Fibroblast of the conjunctiva (primary cell): Measurements from ENCODE around the gene CLEC16A.

Source experiments
- DNase-seq: peaks from one replicate; pipeline ENCODE4 v3.0.0-alpha.2; 2010; ENCODE audit warnings: low read depth

CLEC16A gene

DNA sequence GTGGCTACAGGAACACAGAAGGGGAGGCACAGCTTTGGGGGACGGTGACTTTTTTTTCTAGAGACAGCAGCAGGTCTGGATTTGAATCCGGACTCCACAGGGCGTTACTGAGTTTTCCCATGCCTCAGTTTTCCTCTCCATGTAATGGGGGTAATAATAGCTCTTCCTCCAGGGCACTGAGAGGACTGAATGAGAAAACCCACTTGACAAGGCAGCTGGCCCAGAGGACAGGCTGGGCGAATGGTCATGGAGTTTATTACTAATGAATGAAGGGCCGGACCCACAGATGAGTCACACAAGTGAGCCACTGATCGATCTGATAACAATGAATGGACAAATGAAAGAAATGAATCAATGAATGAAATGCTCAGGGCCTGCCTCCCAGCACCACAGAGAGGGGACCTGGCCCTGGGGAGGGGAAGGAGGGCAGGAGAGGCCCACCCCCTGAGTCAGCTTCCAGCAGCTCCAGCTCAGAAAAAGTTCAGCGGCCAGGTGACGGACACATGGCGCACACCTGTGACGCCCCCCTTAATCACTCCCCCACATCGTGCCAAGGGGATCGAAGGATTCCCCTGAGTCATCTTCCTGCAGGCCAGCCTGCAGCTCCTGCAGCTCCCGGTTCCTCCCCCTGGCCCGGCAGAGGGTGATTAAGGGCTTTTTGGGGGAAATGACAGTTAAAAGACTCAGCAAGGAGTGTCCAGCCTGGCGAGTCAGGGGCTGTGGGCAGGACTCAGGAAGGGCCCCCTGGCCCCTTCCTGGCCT lies 257.3 kb downstream of the CLEC16A start:
- no peak for DNase-seq

- no peak for DNase-seq
Observed at GRCh38 chr16:11202260-11203091, 258.1 kb downstream of the CLEC16A start.

DNA sequence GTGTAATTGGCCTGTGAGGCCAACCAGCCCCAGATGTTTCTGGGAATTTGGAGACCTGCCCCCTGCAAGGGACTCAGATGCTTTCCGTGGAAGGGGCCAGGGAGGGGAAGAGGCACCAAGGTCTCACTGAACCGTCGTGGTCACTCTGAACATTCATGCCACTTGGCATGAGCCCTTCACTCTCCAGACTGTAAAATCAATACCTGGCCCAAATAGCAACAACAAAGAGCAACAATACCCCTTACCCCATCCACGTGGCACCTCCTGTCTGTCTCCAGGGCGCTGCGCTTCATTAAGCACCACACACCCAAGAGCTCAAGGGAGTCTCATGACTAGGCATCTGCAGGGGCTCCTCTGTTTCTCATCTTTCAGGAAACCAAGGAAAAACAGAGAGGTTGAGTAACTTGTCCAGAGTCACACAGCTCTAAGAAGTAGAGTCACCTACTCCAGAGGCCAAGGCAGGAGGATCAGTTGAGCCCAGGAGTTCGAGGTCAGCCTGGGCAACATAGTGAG lies 258.8 kb downstream of the CLEC16A start:
- DNase-seq = no peak

GRCh38 chr16:11204513-11205047 lies 260.2 kb downstream of the CLEC16A start:
- DNase-seq = no peak

DNA sequence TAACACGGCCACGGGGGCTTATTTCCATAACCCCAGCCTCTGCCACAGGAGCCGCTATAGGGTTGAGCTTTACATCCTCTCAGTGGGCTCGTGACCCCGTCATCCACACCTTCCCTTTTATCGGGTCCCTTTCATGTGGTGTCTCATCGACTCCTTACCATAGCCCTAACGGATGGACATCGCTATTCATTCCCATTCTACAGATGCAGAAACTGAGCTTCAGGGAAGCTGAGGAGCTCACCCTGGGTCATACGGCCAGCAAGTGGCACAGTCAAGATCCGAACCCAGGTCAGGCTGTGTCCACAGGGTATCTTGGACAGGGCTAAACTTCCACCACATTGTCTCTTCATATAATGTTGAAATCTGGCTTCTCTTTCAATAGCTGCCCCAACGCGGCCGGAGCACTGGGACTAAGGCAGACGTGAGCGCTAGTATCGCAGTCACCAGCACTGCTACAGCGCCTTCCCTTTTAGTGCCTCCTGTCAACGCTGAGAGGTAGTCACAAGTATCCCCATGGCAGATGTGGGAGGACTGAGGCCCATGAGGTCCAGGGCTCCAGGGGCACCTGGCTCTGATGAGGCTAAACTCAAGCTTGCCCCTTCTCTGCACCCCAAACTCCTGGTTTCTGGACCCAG lies 260.8 kb downstream of the CLEC16A start:
- no peak for DNase-seq

DNA sequence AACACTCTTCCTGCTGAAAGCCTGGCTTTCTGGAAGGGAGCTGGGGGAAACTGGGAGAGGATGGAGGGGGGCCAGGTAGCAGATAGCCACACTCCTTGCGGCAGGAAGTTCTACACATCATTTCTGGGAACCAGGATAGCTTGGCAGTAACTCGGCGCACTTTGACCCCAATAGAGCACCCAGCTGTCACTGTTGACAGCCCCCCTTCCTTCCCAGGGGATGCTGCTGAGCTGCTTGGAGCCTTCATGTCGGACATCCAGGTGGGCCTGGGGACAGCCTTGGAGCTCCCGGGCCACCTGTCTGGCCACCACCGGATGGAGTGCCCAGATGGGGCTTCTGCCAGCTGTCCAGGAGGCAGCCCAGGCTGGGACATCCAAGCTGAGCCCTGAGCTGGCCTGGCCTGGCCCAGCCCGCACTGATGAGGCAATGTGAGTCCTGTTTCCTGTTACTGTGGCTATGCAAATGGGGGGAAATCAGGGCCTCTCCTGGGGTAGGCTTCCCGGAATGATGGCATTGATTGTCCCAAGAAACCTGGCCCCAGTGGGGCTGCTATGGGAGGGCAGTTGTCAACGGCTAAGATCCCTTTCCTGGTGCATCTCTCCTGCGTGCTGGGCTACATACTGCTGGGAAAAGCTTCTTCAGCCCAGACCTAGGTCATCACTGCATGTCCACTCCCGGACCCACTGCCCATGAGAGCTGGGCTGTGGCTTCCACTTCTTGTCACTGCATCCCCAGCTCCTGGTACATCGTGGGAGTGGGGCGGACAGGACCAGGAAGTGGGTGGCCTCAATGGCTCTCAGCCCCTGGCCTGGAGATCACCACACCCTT lies 261.6 kb downstream of the CLEC16A start:
- no peak for DNase-seq

- no peak for DNase-seq
Observed at GRCh38 chr16:11207646-11208045, 263.3 kb downstream of the CLEC16A start.

- no peak for DNase-seq
Observed at GRCh38 chr16:11208916-11209665, 264.7 kb downstream of the CLEC16A start.

GRCh38 chr16:11210260-11210659 lies 265.9 kb downstream of the CLEC16A start:
- no peak for DNase-seq

GRCh38 chr16:11211061-11211976 lies 267.0 kb downstream of the CLEC16A start:
- DNase-seq = no peak

- DNase-seq = no peak
Observed at GRCh38 chr16:11211977-11212797, 267.8 kb downstream of the CLEC16A start.

DNA sequence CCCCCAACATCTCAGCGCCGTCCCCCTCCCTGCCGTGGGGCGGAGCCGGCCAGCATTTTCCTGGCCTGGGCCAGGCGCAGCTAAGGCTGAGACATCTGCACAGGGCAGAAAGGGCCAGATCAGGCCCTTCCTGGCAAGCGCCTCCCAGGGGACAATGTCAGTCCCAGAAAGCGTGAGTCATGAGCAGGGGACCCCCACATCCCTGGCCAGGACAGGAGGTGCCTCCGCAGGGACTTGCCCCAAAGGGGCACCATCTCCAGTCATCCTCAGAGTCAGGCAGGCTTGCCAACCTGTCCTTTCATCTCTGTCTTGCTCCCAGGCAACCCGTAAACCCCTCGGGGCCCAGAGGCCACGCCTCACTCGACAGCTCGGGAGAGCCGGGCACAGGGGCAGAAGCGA lies 268.4 kb downstream of the CLEC16A start:
- no peak for DNase-seq

DNA sequence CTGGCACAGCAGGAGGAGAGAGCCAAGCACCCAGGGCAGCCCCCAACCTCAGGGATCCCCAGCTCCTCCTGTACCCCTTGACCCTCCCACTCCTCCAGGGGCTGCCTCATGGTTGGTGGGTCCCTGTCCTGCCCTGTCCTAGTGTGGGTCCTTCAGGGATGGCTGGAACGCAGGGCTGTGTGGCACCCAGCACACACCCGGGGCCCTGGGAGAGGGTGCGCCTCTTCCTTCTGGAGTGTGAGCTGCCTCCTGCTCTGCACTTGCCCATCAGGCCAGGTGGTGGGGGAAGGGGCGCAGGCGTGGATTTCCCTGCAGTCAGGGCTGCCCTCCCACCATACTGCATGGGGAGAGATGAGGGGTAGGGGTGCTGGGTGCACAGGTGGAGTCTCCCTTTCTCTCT lies 269.0 kb downstream of the CLEC16A start:
- DNase-seq = no peak

DNA sequence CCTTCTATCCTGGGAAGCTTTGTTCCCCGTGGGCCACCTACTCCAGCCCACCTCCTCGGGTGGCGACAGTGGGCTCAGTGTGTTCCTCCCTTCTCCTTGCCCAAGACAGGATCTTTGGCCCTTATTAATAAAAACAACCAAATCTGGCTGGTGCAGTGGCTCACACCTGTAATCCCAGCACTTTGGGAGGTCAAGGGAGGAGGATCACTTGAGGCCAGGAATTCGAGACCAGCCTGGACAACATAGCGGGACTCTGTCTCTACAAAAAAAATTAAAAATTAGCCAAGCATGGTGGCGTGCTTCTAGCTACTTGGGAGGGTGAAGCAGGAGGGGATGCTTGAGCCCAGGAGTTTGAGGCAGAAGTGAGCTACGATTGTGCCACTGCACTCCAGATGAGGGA lies 269.4 kb downstream of the CLEC16A start:
- no peak for DNase-seq

DNA sequence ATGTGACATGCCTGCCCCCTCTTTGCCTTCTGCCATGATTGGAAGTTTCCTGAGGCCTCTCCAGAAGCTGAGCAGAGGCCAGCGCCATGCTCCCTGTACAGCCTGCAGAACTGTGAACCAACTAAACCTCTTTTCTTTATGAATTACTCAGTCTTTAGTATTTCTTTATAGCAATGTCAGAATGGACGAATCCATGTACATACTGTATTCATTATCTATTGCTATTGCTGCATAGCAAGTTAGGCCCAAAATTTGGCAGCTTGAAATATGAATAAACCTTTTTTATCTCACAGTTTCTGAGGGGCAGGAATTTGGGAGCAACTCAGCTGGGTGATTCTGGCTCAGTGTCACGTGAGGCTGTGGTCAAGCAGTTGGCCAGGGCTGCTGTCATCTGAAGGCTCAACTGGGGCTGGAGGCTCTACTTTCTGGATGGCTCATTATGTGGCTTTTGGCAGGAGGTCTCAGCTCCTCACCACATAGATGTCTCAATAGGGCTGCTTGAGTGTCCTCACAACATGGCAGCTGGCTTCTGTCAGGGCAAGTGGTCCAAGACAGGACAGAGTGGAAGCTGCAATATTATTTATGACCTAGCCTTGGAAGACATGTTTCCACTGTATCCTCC lies 271.7 kb downstream of the CLEC16A start:
- DNase-seq = no peak

DNA sequence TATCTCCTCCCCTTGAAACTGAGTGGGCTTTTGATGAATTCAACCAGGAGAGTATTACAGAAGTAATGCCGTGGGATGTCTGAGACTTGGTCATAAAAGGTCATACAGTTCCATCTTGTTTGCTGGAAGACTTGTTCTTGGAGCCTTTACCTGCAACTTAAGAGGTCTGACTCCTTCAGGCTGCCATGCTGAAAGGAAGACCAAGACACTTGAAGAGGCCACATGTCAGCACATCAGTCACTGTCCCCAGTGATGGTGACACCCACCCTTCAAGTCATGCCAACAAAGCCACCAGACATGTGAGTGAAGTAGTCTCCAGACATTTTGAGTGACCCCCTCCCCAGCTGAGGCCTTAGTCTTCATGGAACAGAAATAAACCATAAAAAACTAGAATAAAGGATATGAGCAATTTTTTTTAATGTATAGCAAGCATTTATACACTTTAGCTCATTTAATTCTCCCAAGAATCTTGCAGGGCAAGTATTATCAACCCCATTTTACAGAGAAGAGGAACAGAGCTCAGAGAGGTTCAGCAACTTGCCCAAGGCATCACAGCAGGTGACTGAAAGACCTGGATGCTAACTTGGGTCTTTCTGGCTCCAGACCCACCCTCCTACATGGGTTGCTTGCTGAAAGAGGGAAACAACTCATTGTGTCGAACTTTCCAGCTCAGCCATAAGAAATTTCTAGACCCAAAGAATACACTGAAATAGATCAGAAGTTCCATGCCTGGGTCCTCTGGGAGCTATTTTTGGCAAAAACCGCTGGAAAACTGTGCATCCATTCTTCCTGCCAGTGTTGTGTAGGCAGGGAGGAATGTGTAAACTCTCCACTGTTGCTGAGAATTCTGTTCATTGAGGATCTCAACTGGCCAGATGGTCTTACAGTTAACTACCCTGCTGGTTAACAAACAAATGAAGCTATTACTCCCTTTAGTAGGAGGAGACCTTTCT lies 273.6 kb downstream of the CLEC16A start:
- no peak for DNase-seq

GRCh38 chr16:11218604-11218962 lies 274.2 kb downstream of the CLEC16A start:
- DNase-seq = no peak
